GM19193 (cell line): ENCODE measurements around the gene C2.
A peak's percentile ranks its signal among the peaks of the same experiment; 100 is the strongest.

Source experiments
- POLR2A ChIP-seq: IDR thresholded peaks from 4 replicates; pipeline ENCODE4 v1.6.1; 2011; ENCODE audit not compliant: insufficient read depth, insufficient read length; ENCODE audit errors: extremely low read depth

C2 gene

DNA sequence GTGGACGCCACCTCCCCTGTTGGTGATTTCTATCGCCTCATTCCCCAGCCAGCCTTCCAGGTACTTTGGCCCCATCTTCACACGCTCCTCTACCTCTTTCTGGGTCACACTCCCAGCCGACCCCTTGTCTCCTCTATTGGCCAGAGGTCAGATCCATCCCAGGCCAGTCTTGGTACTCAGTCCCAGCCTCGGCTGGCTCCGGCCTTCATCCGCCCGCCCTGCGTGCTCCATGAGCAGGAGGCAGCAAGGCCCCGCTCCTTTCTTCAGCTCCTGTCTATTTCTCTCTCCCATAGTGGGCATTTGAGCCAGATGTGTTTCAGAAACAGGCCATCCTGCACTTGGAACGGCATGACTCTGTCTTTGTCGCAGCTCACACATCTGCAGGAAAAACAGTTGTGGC, 34.1 kb downstream of the C2 start:
- TF ChIP-seq POLR2A = no peak

DNA sequence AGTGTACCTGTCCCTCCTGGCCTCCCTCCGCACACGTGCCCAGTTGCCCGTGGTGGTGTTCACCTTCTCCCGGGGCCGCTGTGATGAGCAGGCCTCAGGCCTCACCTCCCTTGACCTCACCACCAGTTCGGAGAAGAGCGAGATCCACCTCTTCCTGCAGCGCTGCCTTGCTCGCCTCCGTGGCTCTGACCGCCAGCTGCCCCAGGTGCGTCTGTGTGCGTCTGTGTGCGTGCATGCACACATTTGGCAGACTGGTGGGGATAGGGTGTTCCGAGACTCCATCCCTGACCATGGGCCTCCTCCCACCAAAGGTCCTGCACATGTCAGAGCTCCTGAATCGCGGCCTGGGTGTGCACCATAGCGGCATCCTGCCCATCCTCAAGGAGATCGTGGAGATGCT, 36.4 kb downstream of the C2 start:
- no peak for TF ChIP-seq POLR2A

DNA sequence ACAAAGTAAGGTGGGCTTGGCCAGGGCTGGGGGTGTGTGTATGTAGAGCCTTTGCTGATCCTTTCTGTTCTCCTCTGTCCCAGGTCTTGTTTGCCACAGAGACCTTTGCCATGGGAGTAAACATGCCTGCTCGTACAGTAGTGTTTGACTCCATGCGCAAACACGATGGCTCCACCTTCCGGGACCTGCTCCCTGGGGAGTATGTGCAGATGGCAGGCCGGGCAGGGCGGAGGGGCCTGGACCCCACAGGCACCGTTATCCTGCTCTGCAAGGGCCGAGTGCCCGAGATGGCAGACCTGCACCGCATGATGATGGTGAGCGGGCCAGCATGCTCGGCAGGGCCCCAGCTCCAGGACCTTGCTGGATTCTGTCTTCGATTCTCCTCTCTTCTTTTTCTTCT, 38.2 kb downstream of the C2 start:
- no peak for TF ChIP-seq POLR2A

DNA sequence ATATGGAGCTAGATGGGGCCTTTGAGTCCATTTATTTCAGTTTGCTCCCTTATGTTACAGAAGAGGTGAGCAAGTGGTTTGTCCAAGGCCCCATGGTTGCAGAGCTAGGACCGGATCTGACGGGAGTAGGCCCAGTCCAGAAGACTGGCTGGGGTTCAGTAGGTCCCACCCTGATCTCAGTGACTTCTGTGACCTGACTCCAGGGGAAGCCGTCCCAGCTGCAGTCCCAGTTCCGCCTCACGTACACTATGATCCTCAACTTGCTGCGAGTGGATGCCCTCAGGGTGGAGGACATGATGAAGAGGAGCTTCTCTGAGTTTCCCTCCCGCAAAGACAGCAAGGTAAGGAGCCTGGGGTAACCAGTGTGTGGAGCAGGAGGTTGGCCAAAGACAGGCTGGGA, 39.0 kb downstream of the C2 start:
- no peak for TF ChIP-seq POLR2A

GRCh38 chr6:31966997-31967925, 39.7 kb downstream of the C2 start:
- no peak for TF ChIP-seq POLR2A

GRCh38 chr6:31967926-31968320, 40.4 kb downstream of the C2 start:
- TF ChIP-seq POLR2A = no peak

DNA sequence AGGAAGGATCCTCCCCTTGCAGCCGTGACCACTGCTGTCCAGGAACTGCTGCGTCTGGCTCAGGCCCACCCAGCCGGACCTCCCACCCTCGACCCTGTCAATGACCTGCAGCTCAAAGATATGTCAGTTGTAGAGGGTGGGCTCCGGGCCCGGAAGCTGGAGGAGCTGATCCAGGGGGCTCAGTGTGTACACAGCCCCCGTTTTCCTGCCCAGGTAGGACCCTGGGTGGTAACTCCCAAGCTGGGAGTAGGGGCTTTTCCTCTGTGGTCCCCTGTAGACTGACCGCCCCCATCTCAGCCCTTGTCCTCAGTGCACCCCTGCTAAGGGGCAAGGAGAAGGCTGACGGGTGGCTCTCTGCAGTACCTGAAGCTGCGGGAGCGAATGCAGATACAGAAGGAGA, 40.8 kb downstream of the C2 start:
- TF ChIP-seq POLR2A = no peak

DNA sequence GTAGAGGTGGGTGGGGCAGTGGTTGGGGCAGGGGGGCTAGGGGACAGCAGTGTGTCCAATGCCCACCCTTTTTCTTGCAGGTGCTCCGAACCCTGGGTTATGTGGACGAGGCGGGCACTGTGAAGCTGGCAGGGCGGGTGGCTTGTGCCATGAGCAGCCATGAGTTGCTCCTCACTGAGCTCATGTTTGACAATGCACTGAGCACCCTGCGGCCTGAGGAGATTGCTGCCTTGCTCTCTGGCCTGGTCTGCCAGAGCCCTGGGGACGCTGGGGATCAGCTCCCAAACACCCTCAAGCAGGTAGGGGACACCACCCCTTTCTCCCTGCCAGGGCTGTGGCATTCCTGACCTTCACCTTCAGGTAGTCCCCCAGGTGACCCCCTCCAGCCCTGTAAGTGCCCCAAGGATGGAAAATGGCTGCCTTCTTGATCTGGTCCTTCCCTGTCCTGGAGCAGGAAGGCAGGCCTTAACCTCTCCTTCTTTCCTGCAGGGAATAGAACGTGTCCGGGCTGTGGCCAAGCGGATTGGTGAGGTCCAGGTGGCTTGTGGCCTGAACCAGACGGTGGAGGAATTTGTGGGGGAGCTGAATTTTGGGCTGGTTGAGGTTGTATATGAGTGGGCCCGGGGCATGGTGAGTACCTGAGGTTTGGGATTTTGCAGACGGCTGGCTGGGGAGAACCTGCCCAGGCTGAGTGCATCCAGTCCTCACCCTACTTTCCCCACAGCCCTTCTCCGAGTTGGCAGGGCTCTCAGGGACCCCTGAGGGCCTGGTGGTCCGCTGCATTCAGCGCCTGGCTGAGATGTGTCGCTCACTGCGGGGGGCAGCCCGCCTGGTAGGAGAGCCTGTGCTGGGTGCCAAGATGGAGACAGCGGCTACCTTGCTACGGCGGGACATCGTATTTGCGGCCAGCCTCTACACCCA, 41.5 kb downstream of the C2 start:
- peak; percentile 10 for TF ChIP-seq POLR2A

- TF ChIP-seq POLR2A = peak; percentile 15
Measured at GRCh38 chr6:31969712-31970603, 42.4 kb downstream of the C2 start.

- TF ChIP-seq POLR2A = no peak
Measured at GRCh38 chr6:31970604-31971271, 43.2 kb downstream of the C2 start.

DNA sequence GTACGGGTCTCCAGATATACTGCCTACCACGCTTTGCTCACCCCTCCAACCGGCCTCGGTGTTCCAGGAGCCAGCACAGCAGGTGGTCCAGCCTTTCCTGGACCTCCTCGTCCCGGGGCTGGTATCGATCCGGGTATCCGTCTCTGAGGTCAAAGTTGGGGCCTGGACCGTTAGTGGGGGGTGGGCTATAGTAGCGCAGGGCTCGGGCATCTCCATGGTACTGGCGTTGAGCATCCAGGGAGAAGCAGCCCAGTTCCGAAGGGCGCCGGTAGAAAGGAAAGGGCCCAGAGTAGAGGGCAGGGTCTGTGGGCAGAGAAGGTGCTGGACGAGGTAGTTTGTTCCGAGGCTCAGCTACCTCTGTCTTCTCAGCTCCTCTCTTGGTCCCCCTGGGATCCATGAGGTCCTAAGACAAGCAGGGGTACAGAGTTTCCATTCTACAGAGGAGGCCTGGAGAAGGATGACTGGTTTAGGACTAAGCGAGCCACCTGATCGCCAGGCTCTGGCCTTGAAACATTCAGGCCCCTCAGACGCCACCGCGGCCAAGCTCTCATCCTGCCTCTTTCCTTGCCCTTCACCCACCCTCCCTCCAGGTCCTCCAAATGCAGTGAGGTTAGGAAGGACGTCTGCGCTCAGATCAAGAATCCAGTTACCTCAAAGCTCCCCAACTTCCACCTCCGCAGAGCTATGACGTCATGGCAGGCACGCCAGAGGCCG, 43.9 kb downstream of the C2 start:
- peak; percentile 2 for TF ChIP-seq POLR2A

DNA sequence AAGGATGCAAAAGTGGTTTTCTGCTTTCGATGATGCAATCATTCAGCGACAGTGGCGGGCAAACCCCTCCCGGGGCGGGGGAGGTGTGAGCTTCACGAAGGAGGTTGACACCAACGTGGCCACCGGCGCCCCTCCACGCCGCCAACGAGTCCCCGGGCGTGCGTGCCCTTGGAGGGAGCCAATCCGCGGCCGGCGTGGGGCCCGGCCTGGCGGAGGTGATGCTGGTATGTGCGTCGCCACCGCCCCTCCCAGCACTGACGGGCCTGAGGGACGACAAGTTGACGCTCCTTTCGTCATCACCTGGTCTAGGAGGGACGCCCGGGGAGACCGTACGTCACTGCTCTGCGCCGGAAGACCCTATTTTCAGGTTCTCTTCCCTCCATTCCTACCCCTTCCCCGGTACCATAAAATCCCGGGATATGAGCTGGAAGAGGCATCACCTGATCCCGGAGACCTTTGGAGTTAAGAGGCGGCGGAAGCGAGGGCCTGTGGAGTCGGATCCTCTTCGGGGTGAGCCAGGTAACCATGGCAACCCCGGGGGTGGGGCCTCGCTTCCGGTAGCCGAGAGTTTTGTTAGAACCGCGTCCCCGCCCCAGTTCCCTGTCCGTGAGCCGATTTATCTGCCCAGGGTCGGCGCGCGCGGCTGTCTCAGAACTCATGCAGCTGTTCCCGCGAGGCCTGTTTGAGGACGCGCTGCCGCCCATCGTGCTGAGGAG, 44.6 kb downstream of the C2 start, which contains the start of gene DXO:
DXO (minus strand) TSS at position 146 of the 716 bp plus-strand sequence. CDS start 463 bp downstream, outside the sequence.
- TF ChIP-seq POLR2A = peak; percentile 65

GRCh38 chr6:31972709-31973350, 45.3 kb downstream of the C2 start:
- no peak for TF ChIP-seq POLR2A
